DMS 273 (cell line): ENCODE data around the gene SLC29A4.
"Not testable (repeated sequence)": the region's sequence is repeated elsewhere in the genome, so short reads cannot be mapped to it uniquely, and the experiment has no call there.

Experiments
- DNase-seq: peaks from one replicate; lab custom pipeline; 2025; ENCODE audit not compliant: unreplicated experiment; lab: John Stamatoyannopoulos, UW

Gene SLC29A4

DNA sequence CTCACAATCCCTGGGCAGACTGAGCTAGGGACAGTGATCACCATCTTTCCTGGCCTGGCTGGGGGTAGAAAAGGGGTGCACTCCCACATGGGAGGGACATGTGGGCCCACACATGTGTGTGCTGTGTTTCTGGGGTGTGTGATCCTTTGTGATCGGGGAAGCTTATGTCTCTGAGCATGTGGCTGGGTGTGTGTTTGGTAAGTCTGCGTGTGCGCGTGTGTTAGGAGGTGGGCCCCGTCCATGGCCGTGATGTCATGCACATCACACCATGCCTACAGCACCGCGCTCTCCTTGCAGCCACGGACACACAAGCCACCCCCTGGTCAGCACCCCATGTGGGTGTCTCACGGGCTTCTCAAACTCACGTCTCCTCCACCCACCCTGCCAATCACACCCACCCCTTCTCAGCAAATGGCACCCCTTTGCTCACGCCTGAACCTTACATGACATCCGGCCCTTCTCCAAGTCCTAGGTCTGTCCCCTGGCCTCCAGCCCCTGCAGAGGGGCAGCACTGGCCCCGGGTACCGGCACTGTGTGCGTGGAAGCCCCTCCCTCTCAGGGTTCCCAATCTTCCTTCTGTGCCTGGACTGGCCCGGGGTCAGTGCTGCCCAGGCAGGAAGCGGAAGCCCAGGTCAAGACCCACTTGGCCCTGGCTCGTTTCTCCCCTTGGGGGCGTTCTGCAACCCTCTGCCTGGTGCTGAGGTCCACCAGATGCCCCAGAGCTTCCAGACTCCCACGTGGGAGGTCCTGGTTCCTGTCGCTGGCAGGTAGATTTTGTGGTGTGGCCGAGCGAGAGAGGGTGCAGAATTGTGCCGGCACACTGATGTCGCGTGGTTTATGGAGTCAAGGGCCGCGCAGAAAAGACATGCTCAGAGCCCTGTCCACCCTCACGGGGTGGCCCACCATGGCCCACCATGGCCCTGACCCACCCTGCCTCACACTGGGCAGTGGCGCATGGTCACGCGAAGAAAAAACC lies 12.6 kb downstream of the SLC29A4 start:
- DNase-seq: no peak

DNA sequence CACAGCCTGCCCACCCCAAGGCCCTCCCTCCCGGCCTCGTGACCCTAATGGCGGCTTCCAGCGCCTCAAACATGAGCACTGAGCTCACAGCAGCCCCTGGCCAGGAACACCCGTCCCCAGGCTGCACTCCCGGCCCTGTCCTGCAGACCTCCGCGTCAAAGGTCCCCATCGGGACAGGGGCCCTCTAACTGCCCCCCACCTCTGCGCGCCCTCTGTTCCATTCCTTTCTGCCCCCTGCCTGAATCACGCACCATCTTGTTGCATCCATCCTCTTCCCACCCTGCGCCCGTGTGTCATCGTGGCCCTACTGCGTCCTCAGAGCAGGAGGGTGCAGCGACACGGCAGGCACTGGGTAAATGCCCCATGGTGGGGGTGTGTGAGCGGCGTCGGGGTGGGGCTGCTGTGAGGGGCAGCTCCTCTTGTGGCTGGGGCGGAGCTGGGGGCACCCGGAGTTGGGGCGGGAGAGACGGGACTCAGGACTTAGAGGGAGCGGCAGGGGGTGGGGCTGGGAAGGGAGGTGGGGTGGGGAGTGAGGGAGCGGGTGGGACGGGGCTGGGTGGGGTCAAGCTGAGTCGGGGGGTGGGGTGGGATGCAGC lies 13.4 kb downstream of the SLC29A4 start:
- no peak for DNase-seq

DNA sequence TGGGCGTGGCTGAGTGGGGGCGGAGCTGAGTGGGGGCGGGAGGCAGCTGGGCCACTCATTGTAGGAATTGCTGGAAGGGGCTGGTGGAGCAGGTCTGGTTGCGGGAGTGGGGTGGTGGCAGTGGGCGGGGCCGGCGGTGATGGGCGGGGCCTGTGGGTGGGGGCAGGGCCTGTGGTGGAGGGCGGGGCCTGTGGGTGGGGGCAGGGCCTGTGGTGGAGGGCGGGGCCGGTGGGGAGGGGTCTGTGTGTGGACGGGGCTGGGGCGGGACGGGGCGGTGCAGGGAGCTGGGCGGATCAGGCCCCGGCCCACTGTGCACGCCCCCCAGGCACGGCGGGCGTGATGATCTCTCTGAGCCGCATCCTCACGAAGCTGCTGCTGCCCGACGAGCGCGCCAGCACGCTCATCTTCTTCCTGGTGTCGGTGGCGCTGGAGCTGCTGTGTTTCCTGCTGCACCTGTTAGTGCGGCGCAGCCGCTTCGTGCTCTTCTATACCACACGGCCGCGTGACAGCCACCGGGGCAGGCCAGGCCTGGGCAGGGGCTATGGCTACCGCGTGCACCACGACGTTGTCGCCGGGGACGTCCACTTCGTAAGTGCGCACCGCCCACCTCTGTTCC lies 14.0 kb downstream of the SLC29A4 start:
- DNase-seq: no peak

GRCh38 chr7:5300366-5300765 lies 17.6 kb downstream of the SLC29A4 start:
- no peak for DNase-seq

GRCh38 chr7:5302577-5302976 lies 19.8 kb downstream of the SLC29A4 start:
- no peak for DNase-seq

GRCh38 chr7:5303061-5303460 lies 20.3 kb downstream of the SLC29A4 start:
- no peak for DNase-seq

DNA sequence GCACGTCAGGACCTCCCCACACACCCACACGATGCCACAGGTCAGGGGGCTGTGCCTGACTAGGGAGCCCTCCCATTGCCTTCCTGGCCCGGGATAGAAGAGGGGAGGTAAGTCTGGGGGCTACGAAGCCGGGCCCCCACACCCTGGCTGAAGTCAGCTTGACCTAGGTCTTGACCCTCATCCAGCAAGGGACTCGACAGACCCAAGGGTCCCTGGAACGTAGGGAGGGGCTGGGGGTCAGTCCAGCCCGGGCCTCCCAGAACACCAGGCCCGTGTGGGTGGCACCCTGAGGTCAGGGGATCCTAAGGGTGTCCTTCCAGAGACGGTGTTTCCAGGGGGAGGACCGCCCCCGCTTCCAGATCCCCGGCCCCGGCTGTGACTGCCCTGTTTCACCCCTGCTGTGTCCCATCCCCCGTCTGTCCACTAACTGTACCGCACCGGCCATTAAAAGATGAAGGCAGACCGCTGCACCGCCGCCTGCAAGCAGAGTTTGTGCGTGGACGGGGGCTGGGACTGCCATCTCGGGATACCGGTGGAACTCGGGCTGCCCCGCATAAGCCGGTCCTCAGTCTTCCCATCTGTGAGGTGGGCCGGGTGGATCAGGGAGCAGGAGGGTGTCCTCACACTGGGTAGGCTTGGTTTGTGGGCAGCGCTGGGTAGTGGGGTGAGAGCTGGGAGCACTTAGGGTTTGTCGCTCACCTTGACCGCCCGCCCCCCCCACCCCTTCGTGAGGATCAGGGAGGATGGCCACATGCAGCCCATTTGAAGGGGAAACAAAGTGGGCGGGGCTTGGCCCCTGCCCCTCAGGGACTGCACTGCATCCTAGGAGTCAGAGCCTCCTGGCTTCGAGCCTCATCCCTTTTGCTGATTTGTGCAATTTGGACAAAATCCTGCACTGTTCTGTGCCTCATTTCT lies 21.1 kb downstream of the SLC29A4 start:
- peak; percentile 29 for DNase-seq

- DNase-seq: not testable (repeated sequence)
Measured at GRCh38 chr7:5305050-5305449, 22.3 kb downstream of the SLC29A4 start.

- DNase-seq: not testable (repeated sequence)
Measured at GRCh38 chr7:5307221-5308142, 24.7 kb downstream of the SLC29A4 start.

DNA sequence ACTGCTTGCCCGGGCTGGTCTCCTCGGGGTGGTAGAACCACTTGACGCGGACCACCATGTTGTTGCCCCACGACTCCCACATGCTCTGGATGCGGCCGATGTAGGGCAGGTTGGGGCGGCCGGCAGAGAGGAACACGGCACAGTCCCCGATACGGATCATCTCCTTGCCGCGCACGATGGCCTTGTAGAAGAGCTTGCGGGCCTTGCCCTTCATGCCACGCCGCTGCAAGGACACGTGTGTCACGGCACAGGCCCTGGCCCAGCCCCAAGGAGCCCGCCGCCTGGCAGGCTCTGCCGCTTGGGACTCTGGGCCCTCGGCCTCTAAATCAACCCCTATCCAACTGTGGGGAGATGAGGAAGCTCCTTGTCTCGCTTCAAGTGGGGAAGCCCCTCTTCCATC lies 26.4 kb downstream of the SLC29A4 start:
- no peak for DNase-seq

DNA sequence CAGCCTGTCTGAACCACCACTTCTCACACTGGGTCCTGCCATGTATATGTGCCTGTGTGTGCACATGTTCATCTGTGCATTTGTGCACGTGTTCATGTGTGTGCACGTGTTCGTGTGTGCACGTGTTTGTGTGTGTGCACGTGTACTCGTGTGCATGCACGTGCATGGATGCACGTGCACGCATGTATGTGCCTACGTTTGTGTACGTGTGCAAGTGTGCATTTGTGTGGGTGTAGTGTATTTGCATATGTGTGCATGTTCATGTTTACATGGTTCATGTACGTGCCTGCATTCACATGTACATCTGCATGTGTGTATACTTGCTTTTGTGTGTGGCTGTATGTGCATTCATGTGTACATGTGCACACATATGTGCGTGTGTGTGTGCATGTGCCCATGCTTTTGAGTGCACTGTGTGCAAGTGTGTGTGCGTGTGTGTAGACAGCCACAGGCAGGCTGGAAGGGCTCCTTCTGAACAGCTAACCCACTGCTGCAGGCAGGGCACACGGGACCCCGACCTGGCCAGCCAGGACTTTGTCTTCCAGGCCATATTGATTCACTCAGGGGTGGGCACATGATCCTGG lies 28.2 kb downstream of the SLC29A4 start:
- no peak for DNase-seq

GRCh38 chr7:5312276-5313070 lies 29.7 kb downstream of the SLC29A4 start:
- not testable (repeated sequence) for DNase-seq

GRCh38 chr7:5313076-5313885 lies 30.5 kb downstream of the SLC29A4 start:
- DNase-seq: not testable (repeated sequence)

GRCh38 chr7:5314864-5315263 lies 32.1 kb downstream of the SLC29A4 start:
- DNase-seq: no peak

- DNase-seq: no peak
Measured at GRCh38 chr7:5315761-5316160, 33.0 kb downstream of the SLC29A4 start.

DNA sequence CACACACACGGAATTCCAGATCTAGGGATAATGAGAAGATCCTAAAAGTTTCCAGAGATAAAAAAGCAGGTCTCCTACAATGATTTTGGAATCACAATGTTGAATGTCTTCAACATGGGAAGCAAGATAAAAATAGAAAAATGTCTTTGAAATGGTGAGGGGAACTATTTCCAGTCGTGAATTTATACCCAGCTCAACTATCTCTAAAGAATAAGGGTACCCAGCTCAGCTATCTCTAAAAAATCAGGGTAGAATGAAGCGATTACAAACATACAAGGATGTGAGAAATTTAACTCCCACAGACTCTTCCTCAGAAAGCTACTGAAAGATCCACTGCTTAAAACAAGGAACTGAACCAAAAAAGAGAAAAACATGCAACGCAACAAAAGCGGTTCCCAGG lies 35.9 kb downstream of the SLC29A4 start:
- not testable (repeated sequence) for DNase-seq

GRCh38 chr7:5320391-5320790 lies 37.6 kb downstream of the SLC29A4 start:
- no peak for DNase-seq
